Right lobe of liver (tissue), 6 donors: ENCODE results near the gene ST3GAL5. TPM values are rescaled to one million over a fixed set of nuclear protein-coding genes. Genes with fewer than 3 reads are reported as not detected.

Experiments used
- ATAC-seq, 4 donors: fragments of 200-7000 bp; cut with Tn5 transposase; one replicate each; pipeline ENCODE4 v1.9.1; 2020; ENCODE audit warnings: mild to moderate bottlenecking in 4 of 4, moderate library complexity in 4 of 4
- DNase-seq, 3 donors: peaks; one replicate each; pipeline ENCODE4 v3.0.0-alpha.2; 2020
- H3K27ac ChIP-seq, 3 donors: fragments of 200-600 bp; one replicate each; pipeline ENCODE4 v1.8.0; 2022
- H3K27me3 ChIP-seq, 2 donors: fragments of 200-600 bp; one replicate each; pipeline ENCODE4 v1.8.0; 2022
- H3K36me3 ChIP-seq, 4 donors: fragments of 200-600 bp; sonication (generic) in 1 of 4; one replicate each; pipeline versions ENCODE4 v1.5.1 to v1.8.0; 2017 to 2022; ENCODE audit warnings: control low read depth in 1 of 4
- H3K4me1 ChIP-seq, 4 donors: fragments of 200-600 bp; sonication (generic) in 1 of 4; one replicate each; pipeline versions ENCODE4 v1.5.1 to v1.8.0; 2017 to 2022; ENCODE audit warnings: control low read depth in 1 of 4
- H3K4me3 ChIP-seq, 3 donors: fragments of 200-600 bp; one replicate each; pipeline ENCODE4 v1.8.0; 2022
- H3K9me3 ChIP-seq, 4 donors: fragments of 200-600 bp; sonication (generic) in 1 of 4; one replicate each; pipeline versions ENCODE4 v1.5.1 to v1.8.0; 2017 to 2022; ENCODE audit warnings: control low read depth in 1 of 4
- CTCF ChIP-seq, 4 donors: fragments of 200-600 bp in 3 of 4; fragments of 450-650 bp in 1 of 4; IDR thresholded peaks; one replicate each; pipeline versions ENCODE4 v1.5.1 to v1.8.0; 2016 to 2022; ENCODE audit warnings: antibody characterized with exemption in 4 of 4, mild to moderate bottlenecking in 2 of 4
- POLR2A ChIP-seq: fragments of 450-650 bp; IDR thresholded peaks from one replicate; pipeline ENCODE4 v1.6.1; 2017; ENCODE audit warnings: antibody characterized with exemption, mild to moderate bottlenecking
- WGBS: methylation state at CpG from one replicate; pipeline ENCODE4 v1.1.6; 2018; ENCODE audit warnings: low coverage, low lambda C conversion rate; ENCODE audit not compliant: insufficient coverage; ENCODE audit errors: missing lambda C conversion rate; 5-methylcytosine and 5-hydroxymethylcytosine counted together
- intact Hi-C, 2 donors: fragments of 100-400 bp; cut with DNase I; formaldehyde crosslinking; loops; one replicate each; pipeline versions ENCODE4 v1.11.2 to v1.14.1; 2022
- small RNA-seq, 2 experiments: library from RNA; depleted of rRNA; stranded (forward); fragments of <200 nt; gene quantifications; one replicate each; pipeline ENCODE3, GENCODE V24; 2016
- total RNA-seq, 6 experiments: library from RNA; depleted of rRNA in 2 of 6; stranded (reverse); fragments of >200 nt in 2 of 6; fragmentation: NEBNext Ultra II Directional in 3 of 6; extraction: Animal tissue kit (Norgen Biotek cat#: 25700) in 3 of 6; gene quantifications; one replicate each; pipeline versions ENCODE4 v1.1.0 to v1.2.4, GENCODE V29; 2016 to 2023
- donor health status: DM: no; HTN: yes; CAD: no.
- donor health status: DM: no; HTN: no; CAD: no.
- donor health status: DM: no; HTN: no; CAD: no.
- donor health status: DM: no; HTN: yes; CAD: no.
- donor health status: DM: no; HTN: yes; CAD: no.

Gene ST3GAL5
- total RNA-seq, 6 experiments from 2014 or later = 8.6 to 22.2 (median 10.9) TPM

DNA sequence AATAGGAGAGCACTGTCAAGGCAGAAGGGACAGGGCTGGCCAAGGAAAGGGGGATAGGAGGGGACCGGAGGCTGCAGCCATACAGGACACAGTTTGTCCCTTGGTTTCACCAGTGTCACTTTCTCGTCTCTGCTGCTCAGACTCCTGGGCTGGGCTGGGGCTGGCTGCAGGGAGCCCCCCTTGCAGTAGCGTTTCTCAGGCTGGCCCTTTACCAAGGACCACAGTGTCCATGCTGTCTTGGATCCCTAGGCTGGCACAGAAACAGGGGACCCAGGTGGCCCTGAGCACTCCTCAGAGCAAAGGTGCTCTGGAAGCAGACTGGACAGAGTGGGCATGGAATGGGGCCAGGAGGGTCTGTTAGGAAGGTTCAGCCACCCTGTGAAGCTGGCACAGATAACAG, 100.2 kb downstream of the ST3GAL5 start:
- peaks cover 0 to 27% (median 4%) of the 10 kb centered on the region in 4 donors for H3K4me1 ChIP-seq
- intact Hi-C loops = no loop called here
- H3K9me3 ChIP-seq = no peaks in the 10 kb centered on the region
- TF ChIP-seq POLR2A (no peak), CTCF (IDR thresholded peaks at IDR 0.05) (no peak)
- no peak overlapping the region for H3K4me3 ChIP-seq
- no peak overlapping the region for H3K27ac ChIP-seq
- H3K27me3 ChIP-seq = no peaks in the 10 kb centered on the region
- ATAC-seq (no peak), DNase-seq (peak in 1 of 3 donors; percentile 33)
- WGBS = 93% methylated on average over 3 of the region's 3 CpGs
- H3K36me3 ChIP-seq = peaks cover 0 to 15% (median 0%) of the 10 kb centered on the region in 4 donors

- Histone ChIP-seq H3K4me3 (no peak overlapping the region), H3K27me3 (no peaks in the 10 kb centered on the region), H3K36me3 (peaks cover 0 to 16% (median 0%) of the 10 kb centered on the region in 4 donors), H3K27ac (peak overlapping the region in 1 of 3 donors; percentile 47), H3K4me1 (peaks cover 0 to 21% (median 2%) of the 10 kb centered on the region in 4 donors), H3K9me3 (no peaks in the 10 kb centered on the region)
- DNase-seq (peak in 1 of 3 donors; percentile 55), ATAC-seq (peak; percentile 22 to 77 (median 42))
- intact Hi-C loops = no loop called here
- 53% methylated on average over 4 of the region's 6 CpGs for WGBS
- TF ChIP-seq CTCF (IDR thresholded peaks at IDR 0.05) (no peak), POLR2A (no peak)
These were observed 100.8 kb downstream of the ST3GAL5 start for GRCh38 chr2:85787981-85788340.

DNA sequence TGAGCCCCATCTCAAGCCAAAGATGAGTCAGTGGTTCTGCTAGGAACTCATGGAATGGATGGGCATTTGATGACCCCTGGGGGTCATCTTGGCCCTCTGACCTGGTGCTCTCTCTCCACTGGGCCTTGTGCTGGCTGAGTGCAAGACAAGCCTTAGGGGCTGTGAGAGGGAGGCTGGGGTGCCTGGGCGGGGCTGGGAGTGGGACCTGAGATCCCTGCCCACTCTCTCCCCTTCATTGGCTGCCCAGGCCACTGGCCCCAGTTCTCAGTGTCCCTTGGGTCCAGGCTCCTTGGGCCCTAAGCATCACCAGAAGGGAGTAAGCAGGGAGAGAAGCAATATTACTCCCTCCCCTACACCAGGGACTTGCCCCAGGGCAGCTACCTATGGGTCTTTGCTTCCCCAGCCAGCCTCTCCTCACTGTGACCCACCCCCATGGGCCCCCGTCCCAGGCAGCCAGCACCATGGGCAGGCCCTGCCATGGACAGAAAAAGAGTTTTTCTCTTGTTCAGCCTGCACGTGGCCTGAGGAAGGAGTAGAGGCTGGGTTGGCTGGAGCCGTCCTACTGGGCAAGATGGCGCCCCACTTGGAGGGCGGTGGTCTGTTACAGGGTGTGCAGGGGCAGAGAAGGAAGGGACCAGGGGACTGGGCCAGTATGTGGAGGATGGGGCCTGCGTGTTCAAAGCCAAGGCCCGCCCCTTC, 101.4 kb downstream of the ST3GAL5 start:
- no peaks in the 10 kb centered on the region for H3K27me3 ChIP-seq
- H3K4me3 ChIP-seq = no peak overlapping the region
- peaks cover 0 to 22% (median 0%) of the 10 kb centered on the region in 4 donors for H3K36me3 ChIP-seq
- ATAC-seq = peak in 1 of 4 donors; percentile 2
- H3K9me3 ChIP-seq = no peaks in the 10 kb centered on the region
- TF ChIP-seq POLR2A (no peak), CTCF (IDR thresholded peaks at IDR 0.05) (no peak)
- DNase-seq = peak in 1 of 3 donors; percentile 39
- peak overlapping the region in 1 of 3 donors; percentile 47 for H3K27ac ChIP-seq
- intact Hi-C loops = no loop called here
- WGBS = 79% methylated on average over 6 of the region's 8 CpGs
- H3K4me1 ChIP-seq = peaks cover 0 to 16% (median under 1%) of the 10 kb centered on the region in 4 donors

Small RNAs within 50 kb of the gene (small RNA-seq; reads per million reads assigned to genes)
- gene RN7SKP83 = 0 reads per million in 2 experiments

Other genes starting within 250 kb of the ST3GAL5 start
- gene SFTPB, start 220.8 kb downstream of the ST3GAL5 start, total RNA-seq = 1 to 10 TPM in 1 of 6 experiments, under 1 TPM in 3, not detected in 2; 0.06 to 1.1 (median 0.79) TPM
- gene GNLY, start 194.6 kb downstream of the ST3GAL5 start, total RNA-seq = 1 to 10 TPM in 5 of 6 experiments, under 1 TPM in 1; 0.92 to 3.1 (median 1.6) TPM
- gene ATOH8, start 135.0 kb downstream of the ST3GAL5 start, total RNA-seq = 10 to 100 TPM in 4 of 6 experiments, 1 to 10 TPM in 2; 5.3 to 78.0 (median 46.2) TPM
- gene POLR1A, start 216.9 kb upstream of the ST3GAL5 start, total RNA-seq = 10 to 100 TPM; 12.5 to 19.7 (median 14.4) TPM
- gene PTCD3, start 217.2 kb upstream of the ST3GAL5 start, total RNA-seq = 10 to 100 TPM; 47.6 to 68.2 (median 56.1) TPM